HCT116 (cell line): Measurements from ENCODE around the gene ARID4A. TPM values are rescaled to one million over a fixed set of nuclear protein-coding genes. Genes with fewer than 3 reads are reported as not detected.

Experiments used
- ATAC-seq: fragments of 200-7000 bp; cut with Tn5 transposase; 2 replicates; pipeline ENCODE4 v1.9.1; 2020; ENCODE audit warnings: mild to moderate bottlenecking, moderate library complexity
- BruUV-seq: library from RNA; stranded (reverse); fragments of 400-500 nt; replicated peaks from 2 replicates; lab custom pipeline; 2021; lab: Mats Ljungman, UMichigan
- CTCF ChIA-PET: fragments of 300-600 bp; sonication (Branson Sonifier 250); formaldehyde crosslinking; loops from one replicate; lab custom pipeline; 2021; ENCODE audit warnings: antibody characterized with exemption; lab: Charles Lee
- POLR2A ChIA-PET: fragments of 300-600, 350-600 bp; sonication (Branson Sonifier 250); formaldehyde crosslinking; loops from one replicate; lab custom pipeline; 2021; ENCODE audit warnings: antibody characterized with exemption; lab: Charles Lee
- RAD21 ChIA-PET, 2 experiments: fragments of 300-600 bp; sonication (Branson Sonifier 250); formaldehyde crosslinking; loops; one replicate each; lab custom pipeline; 2023; ENCODE audit warnings: low total read pairs in 2 of 2; ENCODE audit not compliant: uncharacterized antibody in 2 of 2, unreplicated experiment in 2 of 2, low non-redundant PET in 1 of 2; lab: Charles Lee
- DNase-seq: peaks from one replicate; pipeline ENCODE4 v3.0.0-alpha.2; 2010; ENCODE audit warnings: low read depth, low spot score
- H2AFZ ChIP-seq: fragments of 200-600 bp; shearing (Covaris generic), sonication (generic); 2 replicates; pipeline ENCODE4 v1.6.1; 2017; ENCODE audit warnings: low read depth, mixed run types, mixed read lengths, antibody characterized with exemption, low read length; ENCODE audit not compliant: poor library complexity, severe bottlenecking
- H3K27ac ChIP-seq: 2 replicates; pipeline ENCODE4 v1.5.1; 2012; ENCODE audit warnings: low read depth, low read length
- H3K27me3 ChIP-seq: fragments of 200-600 bp; sonication (generic); 2 replicates; pipeline ENCODE4 v1.6.1; 2016; ENCODE audit warnings: mixed run types, low read length, mixed read lengths; ENCODE audit not compliant: insufficient read depth
- H3K36me3 ChIP-seq, 2 experiments: fragments of 200-500 bp in 1 of 2; fragments of 200-600 bp in 1 of 2; sonication (Bioruptor generic) in 1 of 2; sonication (generic) in 1 of 2; 2 replicates each; pipeline versions ENCODE4 v1.5.1 to v1.6.1; 2014 to 2016; ENCODE audit warnings: low read length in 2 of 2, inconsistent platforms in 1 of 2, mixed read lengths in 1 of 2, mixed run types in 1 of 2; ENCODE audit not compliant: insufficient read depth in 2 of 2, control insufficient read depth in 1 of 2
- H3K4me1 ChIP-seq, 2 experiments: fragments of 200-600 bp in 1 of 2; sonication (generic) in 1 of 2; 2 replicates each; pipeline versions ENCODE4 v1.5.1 to v1.6.1; 2012 to 2017; ENCODE audit warnings: low read length in 2 of 2, inconsistent platforms in 1 of 2, mild to moderate bottlenecking in 1 of 2, mixed read lengths in 1 of 2, mixed run types in 1 of 2, moderate library complexity in 1 of 2; ENCODE audit not compliant: insufficient read depth in 2 of 2, control insufficient read depth in 1 of 2
- H3K4me2 ChIP-seq: fragments of 200-600 bp; sonication (generic); 2 replicates; pipeline ENCODE4 v1.6.1; 2017; ENCODE audit warnings: mixed run types, low read length, mixed read lengths
- H3K4me3 ChIP-seq, 2 experiments: fragments of 200-600 bp in 1 of 2; sonication (generic) in 1 of 2; replicated peaks in 1 of 2; 2 replicates each; pipeline ENCODE4 v1.5.1; 2011 to 2016; ENCODE audit warnings: low read length in 2 of 2, control low read depth in 1 of 2, low read depth in 1 of 2, mild to moderate bottlenecking in 1 of 2, mixed read lengths in 1 of 2, mixed run types in 1 of 2
- H3K79me2 ChIP-seq: fragments of 200-600 bp; sonication (generic); 2 replicates; pipeline ENCODE4 v1.6.1; 2017; ENCODE audit warnings: mild to moderate bottlenecking, mixed run types, low read length, moderate library complexity, mixed read lengths; ENCODE audit not compliant: insufficient read depth
- H3K9ac ChIP-seq: fragments of 200-600 bp; sonication (generic); 2 replicates; pipeline ENCODE4 v1.6.1; 2016; ENCODE audit warnings: low read length, mixed read lengths
- H3K9me2 ChIP-seq: fragments of 200-600 bp; sonication (generic), shearing (Covaris generic); 2 replicates; pipeline ENCODE4 v1.6.1; 2017; ENCODE audit warnings: mixed run types, mild to moderate bottlenecking, moderate library complexity; ENCODE audit not compliant: insufficient read depth
- H3K9me3 ChIP-seq, 2 experiments: fragments of 200-500 bp in 1 of 2; fragments of 200-600 bp in 1 of 2; sonication (Bioruptor generic) in 1 of 2; sonication (generic) in 1 of 2; 2 replicates each; pipeline ENCODE4 v1.6.1; 2014 to 2017; ENCODE audit warnings: low read length in 2 of 2, mixed read lengths in 2 of 2, inconsistent platforms in 1 of 2, low read depth in 1 of 2, mild to moderate bottlenecking in 1 of 2, mixed run types in 1 of 2, moderate library complexity in 1 of 2; ENCODE audit not compliant: control insufficient read depth in 1 of 2, insufficient read depth in 1 of 2
- H4K20me1 ChIP-seq: fragments of 200-600 bp; sonication (generic), shearing (Covaris generic); 2 replicates; pipeline ENCODE4 v1.6.1; 2017; ENCODE audit warnings: mixed run types, mild to moderate bottlenecking, moderate library complexity; ENCODE audit not compliant: insufficient read depth
- CBX3 ChIP-seq: IDR thresholded peaks from 2 replicates; pipeline ENCODE4 v1.6.1; 2012; ENCODE audit warnings: low read depth
- CEBPB ChIP-seq: IDR thresholded peaks from 2 replicates; pipeline ENCODE4 v1.6.1; 2012; ENCODE audit warnings: low read depth
- EGR1 ChIP-seq: IDR thresholded peaks from 2 replicates; pipeline ENCODE4 v1.6.1; 2012; ENCODE audit warnings: low read depth
- ELF1 ChIP-seq: IDR thresholded peaks from 2 replicates; pipeline ENCODE4 v1.6.1; 2012; ENCODE audit warnings: low read depth, borderline replicate concordance
- EZH2 ChIP-seq: fragments of 200-600 bp; sonication (generic); IDR thresholded peaks from 2 replicates; pipeline ENCODE4 v1.6.1; 2017; ENCODE audit warnings: antibody characterized with exemption, mixed run types
- EZH2phosphoT487 ChIP-seq: fragments of 200-600 bp; IDR thresholded peaks from 2 replicates; pipeline ENCODE4 v1.6.1; 2018; ENCODE audit warnings: antibody characterized with exemption, borderline replicate concordance
- JUND ChIP-seq: IDR thresholded peaks from 2 replicates; pipeline ENCODE4 v1.6.1; 2012
- MAX ChIP-seq: IDR thresholded peaks from 2 replicates; pipeline ENCODE4 v1.6.1; 2012
- POLR2AphosphoS5 ChIP-seq: IDR thresholded peaks from 2 replicates; pipeline ENCODE4 v1.6.1; 2011; ENCODE audit warnings: mild to moderate bottlenecking, low read depth, low read length, moderate library complexity
- RAD21 ChIP-seq: IDR thresholded peaks from 2 replicates; pipeline ENCODE4 v1.6.1; 2012; ENCODE audit warnings: low read depth, mild to moderate bottlenecking
- SP1 ChIP-seq: IDR thresholded peaks from 2 replicates; pipeline ENCODE4 v1.6.1; 2012; ENCODE audit warnings: low read depth
- YY1 ChIP-seq: IDR thresholded peaks from 2 replicates; pipeline ENCODE4 v1.6.1; 2011; ENCODE audit warnings: low read length, low read depth, moderate library complexity, mild to moderate bottlenecking; ENCODE audit not compliant: insufficient replicate concordance; ENCODE audit errors: extremely low read depth
- ZBTB33 ChIP-seq: IDR thresholded peaks from 2 replicates; pipeline ENCODE4 v1.6.1; 2011; ENCODE audit warnings: mild to moderate bottlenecking, low read length, moderate library complexity; ENCODE audit not compliant: insufficient replicate concordance; ENCODE audit errors: extremely low read depth
- ZNF274 ChIP-seq: fragments of 200-500 bp; sonication (Bioruptor generic); IDR thresholded peaks from 2 replicates; pipeline ENCODE4 v1.6.1; 2014; ENCODE audit warnings: mild to moderate bottlenecking, low read depth, low read length, inconsistent platforms
- intact Hi-C: fragments of 100-400 bp; cut with micrococcal nuclease; formaldehyde crosslinking; loops from 2 replicates; pipeline ENCODE4 v1.10.0; 2022
- total RNA-seq: library from RNA; stranded (reverse); gene quantifications from one replicate; pipeline ENCODE4 v1.2.1, GENCODE V29; 2021; ENCODE audit not compliant: unreplicated experiment

Gene ARID4A
- total RNA-seq, 1 experiment from 2014 or later: 13.9 TPM

DNA sequence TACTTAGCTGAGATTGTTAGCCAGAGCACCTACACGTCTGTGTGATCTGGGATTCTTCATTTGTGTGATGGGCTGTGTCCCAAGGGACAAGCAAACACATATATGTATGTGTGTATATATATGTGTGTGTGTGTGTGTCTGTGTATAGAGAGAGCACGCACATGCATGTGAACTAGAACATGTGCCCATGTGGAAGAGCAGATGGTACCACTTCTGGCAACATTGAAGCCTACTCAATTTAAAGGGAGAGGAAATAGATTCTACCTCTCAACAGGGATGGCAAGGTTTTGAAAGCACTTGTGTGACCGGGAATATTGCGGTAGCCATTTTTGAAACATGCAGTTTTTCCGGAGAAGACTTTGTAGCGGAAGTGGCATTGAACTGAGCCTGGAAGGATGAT is 98.8 kb downstream of the ARID4A start:
- Histone ChIP-seq H3K36me3 (no peaks in the 10 kb centered on the region), H3K9me2 (no peaks in the 10 kb centered on the region), H3K27ac (no peak overlapping the region), H3K9me3 (no peaks in the 10 kb centered on the region), H3K27me3 (no peaks in the 10 kb centered on the region), H3K9ac (no peak overlapping the region), H4K20me1 (no peaks in the 10 kb centered on the region), H2AFZ (no peak overlapping the region), H3K79me2 (no peaks in the 10 kb centered on the region), H3K4me3 (no peak overlapping the region), H3K4me1 (peaks cover 0 to 15% of the 10 kb centered on the region in 2 experiments; a peak in 3 of 4 replicates), H3K4me2 (no peak overlapping the region)
- BruUV-seq: no TSS peak
- POLR2A ChIA-PET: interaction anchor here (0.9 kb wide), 1 partner anchor 99 kb away, joined by 3 read pairs; the partner anchor contains the start of gene ARID4A
- no peak for ATAC-seq
- no peak for DNase-seq
- RAD21 ChIA-PET: no interaction called here
- CTCF ChIA-PET: interaction anchor here (1.0 kb wide), 1 partner anchor 8 kb away, joined by 4 read pairs; no protein-coding TSS in a partner anchor
- no peak for TF ChIP-seq EZH2phosphoT487
- TF ChIP-seq RAD21: no peak
- no peak for TF ChIP-seq SP1
- no peak for TF ChIP-seq POLR2AphosphoS5
- no peak for TF ChIP-seq ZNF274
- TF ChIP-seq YY1: no peak
- no peak for TF ChIP-seq JUND
- TF ChIP-seq CEBPB: no peak
- no peak for TF ChIP-seq MAX
- no peak for TF ChIP-seq EZH2
- no peak for TF ChIP-seq ZBTB33
- no peak for TF ChIP-seq EGR1
- TF ChIP-seq CBX3: no peak
- TF ChIP-seq ELF1: no peak
- intact Hi-C loops: no loop called here
